PC-9 (cell line): ENCODE results near the gene RNF11. TPM values are rescaled to one million over a fixed set of nuclear protein-coding genes. Genes with fewer than 3 reads are reported as not detected.

ENCODE experiments used
- BruUV-seq: library from RNA; stranded (reverse); fragments of 400-500 nt; replicated peaks from 2 replicates; lab custom pipeline; 2021; lab: Mats Ljungman, UMichigan
- CTCF ChIA-PET: fragments of 300-600 bp; sonication (Branson Sonifier 250); formaldehyde crosslinking; loops from one replicate; lab custom pipeline; 2022; ENCODE audit warnings: antibody characterized with exemption; lab: Charles Lee
- POLR2A ChIA-PET: fragments of 300-600 bp; sonication (Branson Sonifier 250); formaldehyde crosslinking; loops from one replicate; lab custom pipeline; 2022; ENCODE audit warnings: antibody characterized with exemption; ENCODE audit not compliant: unreplicated experiment; lab: Charles Lee
- DNase-seq, 2 experiments: peaks; one replicate each; pipeline versions ENCODE4 v3.0.0 to v3.0.0-alpha.2; 2015 to 2022; ENCODE audit warnings: mixed read lengths in 1 of 2
- H2AFZ ChIP-seq: fragments of 200-600 bp; sonication (generic); 2 replicates; pipeline ENCODE4 v1.8.1; 2017; ENCODE audit warnings: antibody characterized with exemption
- H3F3A ChIP-seq: fragments of 200-600 bp; sonication (generic); 2 replicates; pipeline ENCODE4 v1.8.1; 2017; ENCODE audit warnings: antibody characterized with exemption, mild to moderate bottlenecking, low read depth; ENCODE audit not compliant: insufficient read depth
- H3K27ac ChIP-seq: fragments of 200-600 bp; sonication (generic); 2 replicates; pipeline ENCODE4 v1.6.1; 2016; ENCODE audit warnings: mixed run types
- H3K27me3 ChIP-seq: fragments of 200-600 bp; sonication (generic); 2 replicates; pipeline ENCODE4 v1.6.1; 2016; ENCODE audit warnings: low read depth, mixed run types; ENCODE audit not compliant: insufficient read depth
- H3K36me3 ChIP-seq: fragments of 200-600 bp; sonication (generic); 2 replicates; pipeline ENCODE4 v1.6.1; 2016; ENCODE audit warnings: low read depth, mixed run types
- H3K4me1 ChIP-seq: fragments of 200-600 bp; sonication (generic); replicated peaks from 2 replicates; pipeline ENCODE4 v1.6.1; 2016; ENCODE audit warnings: mixed run types; ENCODE audit not compliant: insufficient read depth
- H3K4me2 ChIP-seq: fragments of 200-600 bp; sonication (generic); 2 replicates; pipeline ENCODE4 v1.6.1; 2017; ENCODE audit warnings: mixed run types
- H3K4me3 ChIP-seq: fragments of 200-600 bp; sonication (generic); 2 replicates; pipeline ENCODE4 v1.6.1; 2016; ENCODE audit warnings: mixed run types
- H3K79me2 ChIP-seq: fragments of 200-600 bp; sonication (generic); 2 replicates; pipeline ENCODE4 v1.6.1; 2017; ENCODE audit warnings: low read depth, mixed run types
- H3K9me2 ChIP-seq: fragments of 200-600 bp; sonication (generic); 2 replicates; pipeline ENCODE4 v1.8.1; 2017; ENCODE audit warnings: mild to moderate bottlenecking; ENCODE audit not compliant: insufficient read depth
- H3K9me3 ChIP-seq: fragments of 200-600 bp; sonication (generic); 2 replicates; pipeline ENCODE4 v1.8.1; 2016; ENCODE audit warnings: low read depth; ENCODE audit not compliant: insufficient read depth
- H4K20me1 ChIP-seq: fragments of 200-600 bp; sonication (generic); 2 replicates; pipeline ENCODE4 v1.8.1; 2017; ENCODE audit not compliant: insufficient read depth
- CTCF ChIP-seq: fragments of 200-600 bp; sonication (generic); conservative IDR thresholded peaks from 2 replicates; pipeline ENCODE4 v1.6.1; 2017; ENCODE audit warnings: mixed run types, antibody characterized with exemption, mild to moderate bottlenecking, moderate library complexity
- EZH2 ChIP-seq: fragments of 200-600 bp; sonication (generic); IDR thresholded peaks from 2 replicates; pipeline ENCODE4 v1.8.0; 2017; ENCODE audit warnings: antibody characterized with exemption, low read depth
- intact Hi-C: fragments of 100-400 bp; cut with micrococcal nuclease; formaldehyde crosslinking; loops from one replicate; pipeline ENCODE4 v1.10.0; 2022; ENCODE audit not compliant: unreplicated experiment
- total RNA-seq: library from RNA; stranded (reverse); gene quantifications from 2 replicates; pipeline ENCODE4 v1.2.3, GENCODE V29; 2021

The RNF11 gene
- total RNA-seq, 1 experiment from 2014 or later, result 73.2 TPM

GRCh38 chr1:51234721-51235425, 1.2 kb upstream of the RNF11 start:
- H3K27ac ChIP-seq, result peak overlapping the region; percentile 54
- H3K4me3 ChIP-seq, result peak overlapping the region; percentile 99

GRCh38 chr1:51236531-51237350, 668 bp downstream of the RNF11 start:
- TF ChIP-seq EZH2 (no peak), CTCF (no peak)
- H3K36me3 ChIP-seq, result no peaks in the 10 kb centered on the region
- H4K20me1 ChIP-seq, result peaks cover 25% of the 10 kb centered on the region
- H3K4me3 ChIP-seq, result peak overlapping the region; percentile 99
- ChIA-PET CTCF (interaction anchor here (1.0 kb wide), 1 partner anchor 264 kb away, joined by 3 read pairs; no protein-coding TSS in a partner anchor), POLR2A (interaction anchor here (0.6 kb wide), 2 partner anchors 14 to 1959 kb away, joined by 3 read pairs; no protein-coding TSS in a partner anchor)
- peak overlapping the region; percentile 90 for H2AFZ ChIP-seq
- H3K27ac ChIP-seq, result peak overlapping the region; percentile 54
- BruUV-seq, result TSS peak; percentile 77
- peak overlapping the region; percentile 98 for H3K4me2 ChIP-seq
- H3K27me3 ChIP-seq, result no peaks in the 10 kb centered on the region
- DNase-seq, result peak; percentile 27 to 42
- no peaks in the 10 kb centered on the region for H3K9me3 ChIP-seq
- intact Hi-C loops, result loop anchor here (2.0 kb wide), 2 partner anchors 60 to 642 kb away; partner anchors contain the start of gene NRDC
- peaks cover 54% of the 10 kb centered on the region for H3K79me2 ChIP-seq
- no peaks in the 10 kb centered on the region for H3K9me2 ChIP-seq
- H3K4me1 ChIP-seq, result peaks cover 50% of the 10 kb centered on the region
- peaks cover 24% of the 10 kb centered on the region for H3F3A ChIP-seq

More at GRCh38 chr1:51234721-51235425, 1.2 kb upstream of the RNF11 start:
- ChIA-PET CTCF (interaction anchor here (1.0 kb wide), 1 partner anchor 362 kb away, joined by 5 read pairs; no protein-coding TSS in a partner anchor), POLR2A (interaction anchor here (0.6 to 0.7 kb wide), 3 partner anchors 11 to 377 kb away, joined by 3 to 4 read pairs (median 3); no protein-coding TSS in a partner anchor)
- no TSS peak for BruUV-seq
- peak overlapping the region; percentile 87; the same call in 1 of the 2 replicates for H2AFZ ChIP-seq
- DNase-seq, result peak; percentile 69 to 90
- no peaks in the 10 kb centered on the region for H3K9me3 ChIP-seq
- TF ChIP-seq EZH2, result no peak
- TF ChIP-seq CTCF, result no peak
- peaks cover 55% of the 10 kb centered on the region for H3K4me1 ChIP-seq
- intact Hi-C loops, result loop anchor here (2.0 kb wide), 1 partner anchor 46 kb away; no protein-coding TSS in a partner anchor
- peaks cover 24% of the 10 kb centered on the region for H3F3A ChIP-seq
- peak overlapping the region; percentile 98 for H3K4me2 ChIP-seq
- H3K79me2 ChIP-seq, result peaks cover 35% of the 10 kb centered on the region
- H3K27me3 ChIP-seq, result no peaks in the 10 kb centered on the region
- no peaks in the 10 kb centered on the region for H3K9me2 ChIP-seq
- peaks cover 18% of the 10 kb centered on the region for H4K20me1 ChIP-seq
- H3K36me3 ChIP-seq, result no peaks in the 10 kb centered on the region
